T-helper 1 cell (primary cell): ENCODE measurements around the gene LRP1.

Source experiments
- DNase-seq, 5 donors: peaks; one replicate each; pipeline ENCODE4 v3.0.0-alpha.2; 2012 to 2020
- total RNA-seq, 4 donors: gene quantifications; one replicate each; lab custom pipeline; 2026; lab: John Stamatoyannopoulos, UW

Gene LRP1
- total RNA-seq: 12.6 to 20.5 (median 15.0) reads per million in 4 donors

- DNase-seq: peak; percentile 59 to 81 (median 73)
Measured at GRCh38 chr12:57127726-57128518, at the start of gene LRP1. TSS of gene LRP1 (plus strand) at chr12:57128483. CDS start at chr12:57128965, 482 bp downstream.

GRCh38 chr12:57078519-57079404 lies 49.5 kb upstream of the LRP1 start, which contains the start of gene NEMP1:
TSS of gene NEMP1 (minus strand) at chr12:57078791. CDS start at chr12:57078745, 46 bp downstream.
- DNase-seq: peak; percentile 93 to 100 (median 96)

- no peak for DNase-seq
Measured at GRCh38 chr12:57079821-57080220, 48.5 kb upstream of the LRP1 start.

GRCh38 chr12:57080855-57081254 lies 47.4 kb upstream of the LRP1 start:
- DNase-seq: no peak

GRCh38 chr12:57085999-57086492 lies 42.2 kb upstream of the LRP1 start:
- DNase-seq: peak in 1 of 5 donors; percentile 38

- peak in 2 of 5 donors; percentile 24 to 40 for DNase-seq
Measured at GRCh38 chr12:57086493-57087009, 41.7 kb upstream of the LRP1 start.

- peak; percentile 84 to 93 (median 90) for DNase-seq
Measured at GRCh38 chr12:57087010-57087690, 41.1 kb upstream of the LRP1 start.

GRCh38 chr12:57087691-57088353 lies 40.5 kb upstream of the LRP1 start:
- peak; percentile 61 to 70 (median 67) for DNase-seq

- DNase-seq: peak; percentile 92 to 96 (median 94)
Measured at GRCh38 chr12:57088354-57089270, 39.7 kb upstream of the LRP1 start, which contains the start of gene NAB2. TSS of gene NAB2 (plus strand) at chr12:57089114. CDS start at chr12:57089272, 158 bp downstream.

GRCh38 chr12:57089271-57090245 lies 38.7 kb upstream of the LRP1 start:
- DNase-seq: peak in 4 of 5 donors; percentile 29 to 39 (median 35)

- DNase-seq: no peak
Measured at GRCh38 chr12:57090490-57090889, 37.8 kb upstream of the LRP1 start.

GRCh38 chr12:57090924-57091637 lies 37.2 kb upstream of the LRP1 start:
- DNase-seq: no peak

- DNase-seq: no peak
Measured at GRCh38 chr12:57091638-57092528, 36.4 kb upstream of the LRP1 start.

GRCh38 chr12:57092529-57092862 lies 35.8 kb upstream of the LRP1 start:
- no peak for DNase-seq

GRCh38 chr12:57092876-57093414 lies 35.3 kb upstream of the LRP1 start:
- DNase-seq: peak in 1 of 5 donors; percentile 23

GRCh38 chr12:57093415-57094207 lies 34.7 kb upstream of the LRP1 start:
- DNase-seq: peak in 3 of 5 donors; percentile 32 to 54 (median 41)
